Tibial artery (tissue), 4 donors: ENCODE measurements around the gene LRP10.

Source experiments
- DNase-seq, 2 donors: peaks; one replicate each; pipeline ENCODE4 v3.0.0-alpha.2; 2019
- H3K27ac ChIP-seq, 2 donors: fragments of 200-600 bp; sonication (generic) in 1 of 2; 1 replicate in 1 of 2; 2 replicates in 1 of 2; pipeline ENCODE4 v1.5.1; 2018 to 2019; ENCODE audit warnings: mild to moderate bottlenecking in 1 of 2
- H3K27me3 ChIP-seq, 2 donors: fragments of 200-600 bp; sonication (generic) in 1 of 2; one replicate each; pipeline versions ENCODE4 v1.5.1 to v1.6.0; 2016 to 2019
- H3K36me3 ChIP-seq, 3 donors: fragments of 200-600 bp; sonication (generic) in 2 of 3; one replicate each; pipeline ENCODE4 v1.5.1; 2016 to 2019; ENCODE audit warnings: mild to moderate bottlenecking in 2 of 3
- H3K4me1 ChIP-seq, 4 donors: fragments of 200-600 bp; sonication (generic) in 2 of 4; 1 replicate in 3 of 4; 2 replicates in 1 of 4; pipeline ENCODE4 v1.5.1; 2016 to 2019
- H3K4me3 ChIP-seq, 2 donors: fragments of 200-600 bp; sonication (generic) in 1 of 2; 1 replicate in 1 of 2; 2 replicates in 1 of 2; pipeline ENCODE4 v1.5.1; 2018 to 2019; ENCODE audit warnings: mild to moderate bottlenecking in 2 of 2
- H3K9me3 ChIP-seq, 3 donors: fragments of 200-600 bp; sonication (generic) in 1 of 3; one replicate each; pipeline ENCODE4 v1.5.1; 2016 to 2019
- intact Hi-C: fragments of 100-400 bp; cut with DNase I; formaldehyde crosslinking; loops from one replicate; pipeline ENCODE4 v1.15.0; 2023; ENCODE audit warnings: low total_unique reads
- TF ChIP-seq, protein P1 (sequence below), 2 experiments: fragments of 200-600 bp in 1 of 2; fragments of 450-650 bp in 1 of 2; IDR thresholded peaks; one replicate each; pipeline ENCODE4 v1.5.1; 2017 to 2019; ENCODE audit warnings: antibody characterized with exemption in 2 of 2, mild to moderate bottlenecking in 1 of 2, moderate library complexity in 1 of 2

The LRP10 gene

DNA sequence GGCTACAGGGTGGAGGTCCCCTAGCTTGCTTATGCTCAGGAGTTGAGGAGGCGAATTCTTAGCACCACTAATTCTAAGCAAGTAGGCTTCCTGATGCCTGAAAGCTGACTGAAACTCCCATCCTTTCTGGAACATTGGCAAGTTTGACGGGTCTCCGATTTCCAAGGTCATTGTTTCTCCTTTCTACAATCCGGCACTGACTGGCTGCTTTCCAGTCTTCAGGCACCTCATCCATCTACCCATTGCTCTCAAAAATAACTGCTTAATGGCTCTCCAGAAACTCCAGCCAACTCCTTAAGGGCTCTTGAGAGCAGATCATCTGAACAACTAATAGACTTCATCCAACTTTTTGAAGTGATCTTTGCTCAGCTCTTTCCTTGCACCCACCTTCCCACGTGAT is 24.8 kb downstream of the LRP10 start:
- intact Hi-C loops: no loop called here
- peak in 1 of 2 donors; percentile 51 for DNase-seq
- TF ChIP-seq, protein P1, sequence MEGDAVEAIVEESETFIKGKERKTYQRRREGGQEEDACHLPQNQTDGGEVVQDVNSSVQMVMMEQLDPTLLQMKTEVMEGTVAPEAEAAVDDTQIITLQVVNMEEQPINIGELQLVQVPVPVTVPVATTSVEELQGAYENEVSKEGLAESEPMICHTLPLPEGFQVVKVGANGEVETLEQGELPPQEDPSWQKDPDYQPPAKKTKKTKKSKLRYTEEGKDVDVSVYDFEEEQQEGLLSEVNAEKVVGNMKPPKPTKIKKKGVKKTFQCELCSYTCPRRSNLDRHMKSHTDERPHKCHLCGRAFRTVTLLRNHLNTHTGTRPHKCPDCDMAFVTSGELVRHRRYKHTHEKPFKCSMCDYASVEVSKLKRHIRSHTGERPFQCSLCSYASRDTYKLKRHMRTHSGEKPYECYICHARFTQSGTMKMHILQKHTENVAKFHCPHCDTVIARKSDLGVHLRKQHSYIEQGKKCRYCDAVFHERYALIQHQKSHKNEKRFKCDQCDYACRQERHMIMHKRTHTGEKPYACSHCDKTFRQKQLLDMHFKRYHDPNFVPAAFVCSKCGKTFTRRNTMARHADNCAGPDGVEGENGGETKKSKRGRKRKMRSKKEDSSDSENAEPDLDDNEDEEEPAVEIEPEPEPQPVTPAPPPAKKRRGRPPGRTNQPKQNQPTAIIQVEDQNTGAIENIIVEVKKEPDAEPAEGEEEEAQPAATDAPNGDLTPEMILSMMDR (IDR thresholded peaks at IDR 0.05): no peak
- Histone ChIP-seq H3K4me3 (no peak overlapping the region), H3K27me3 (no peaks in the 10 kb centered on the region), H3K36me3 (peaks cover 7 to 11% (median 11%) of the 10 kb centered on the region in 3 donors), H3K4me1 (peaks cover 0 to 8% (median 2%) of the 10 kb centered on the region in 4 donors), H3K9me3 (no peaks in the 10 kb centered on the region), H3K27ac (no peak overlapping the region)

DNA sequence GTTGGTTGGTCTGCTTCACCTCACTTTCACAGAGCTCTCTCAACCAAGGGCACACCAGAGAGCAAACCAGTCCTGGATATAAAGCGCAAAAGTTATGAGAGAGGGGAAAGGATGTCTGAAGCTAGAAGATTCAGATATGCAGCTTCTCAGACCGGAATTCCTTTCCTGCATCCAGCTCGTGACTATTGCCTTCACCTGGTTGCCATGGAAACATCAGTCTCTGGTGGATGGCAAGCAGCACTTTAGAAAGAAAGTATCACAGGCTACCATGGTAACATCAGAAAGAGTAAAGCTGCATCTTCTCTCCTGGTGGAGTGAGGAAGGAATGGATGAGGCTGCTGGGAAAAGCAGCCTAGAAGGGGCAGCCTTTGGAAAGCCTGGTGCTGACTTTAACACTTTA is 25.2 kb downstream of the LRP10 start:
- Histone ChIP-seq H3K36me3 (peaks cover 11 to 15% (median 15%) of the 10 kb centered on the region in 3 donors), H3K27ac (no peak overlapping the region), H3K4me1 (peaks cover 0 to 8% (median 2%) of the 10 kb centered on the region in 4 donors), H3K4me3 (no peak overlapping the region), H3K27me3 (no peaks in the 10 kb centered on the region), H3K9me3 (no peaks in the 10 kb centered on the region)
- intact Hi-C loops: no loop called here
- TF ChIP-seq, protein P1 (IDR thresholded peaks at IDR 0.05): no peak
- no peak for DNase-seq

GRCh38 chr14:22897357-22897756 is 25.8 kb downstream of the LRP10 start:
- TF ChIP-seq, protein P1 (IDR thresholded peaks at IDR 0.05): no peak
- Histone ChIP-seq H3K9me3 (no peaks in the 10 kb centered on the region), H3K36me3 (peaks cover 17 to 21% (median 17%) of the 10 kb centered on the region in 3 donors), H3K4me1 (peaks cover 0 to 8% (median 2%) of the 10 kb centered on the region in 4 donors), H3K4me3 (no peak overlapping the region), H3K27me3 (no peaks in the 10 kb centered on the region), H3K27ac (no peak overlapping the region)
- peak in 1 of 2 donors; percentile 11 for DNase-seq
- intact Hi-C loops: no loop called here

DNA sequence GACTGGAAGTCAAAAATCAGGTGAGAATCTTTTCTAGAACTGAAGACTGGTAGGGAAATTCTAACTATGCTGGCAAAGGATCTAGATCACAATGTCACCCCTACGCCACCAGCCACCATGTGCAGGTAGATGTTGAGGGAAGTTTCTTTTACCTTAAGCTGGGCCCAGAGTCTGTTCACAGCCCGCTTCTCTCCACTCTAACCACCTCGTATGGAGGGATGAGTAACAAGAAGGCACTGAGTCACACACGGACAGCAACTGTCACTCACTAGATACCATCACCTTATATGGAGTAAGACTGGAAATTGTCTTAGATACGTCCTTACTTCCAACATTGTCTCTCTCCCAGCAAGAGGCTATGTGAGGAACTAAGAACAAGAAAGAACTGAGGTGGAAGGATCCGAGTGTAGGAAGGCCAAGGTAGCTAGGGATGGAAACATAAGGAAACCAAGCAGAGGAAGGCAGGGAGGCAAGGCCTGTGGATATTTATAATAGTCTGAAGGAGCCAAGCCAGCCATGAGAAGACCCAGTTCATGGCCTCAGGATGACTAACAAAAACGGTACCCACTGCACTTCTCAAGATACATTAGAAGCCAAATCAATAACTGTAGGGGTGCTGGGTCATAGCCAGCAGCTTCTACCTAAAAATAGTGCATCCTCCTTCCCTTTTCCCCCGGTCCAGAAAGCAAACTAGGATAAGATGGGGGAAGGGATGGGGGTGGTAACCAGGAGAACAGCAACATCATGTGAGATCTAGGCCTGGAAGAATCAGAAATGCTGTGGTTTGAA is 27.0 kb downstream of the LRP10 start:
- intact Hi-C loops: no loop called here
- H3K27ac ChIP-seq: peak overlapping the region; percentile 11 to 54
- no peaks in the 10 kb centered on the region for H3K27me3 ChIP-seq
- H3K4me3 ChIP-seq: no peak overlapping the region
- peaks cover 0 to 8% (median 2%) of the 10 kb centered on the region in 4 donors for H3K4me1 ChIP-seq
- TF ChIP-seq, protein P1 (IDR thresholded peaks at IDR 0.05): no peak
- no peaks in the 10 kb centered on the region for H3K9me3 ChIP-seq
- peaks cover 25 to 33% (median 27%) of the 10 kb centered on the region in 3 donors for H3K36me3 ChIP-seq
- DNase-seq: peak in 1 of 2 donors; percentile 28

DNA sequence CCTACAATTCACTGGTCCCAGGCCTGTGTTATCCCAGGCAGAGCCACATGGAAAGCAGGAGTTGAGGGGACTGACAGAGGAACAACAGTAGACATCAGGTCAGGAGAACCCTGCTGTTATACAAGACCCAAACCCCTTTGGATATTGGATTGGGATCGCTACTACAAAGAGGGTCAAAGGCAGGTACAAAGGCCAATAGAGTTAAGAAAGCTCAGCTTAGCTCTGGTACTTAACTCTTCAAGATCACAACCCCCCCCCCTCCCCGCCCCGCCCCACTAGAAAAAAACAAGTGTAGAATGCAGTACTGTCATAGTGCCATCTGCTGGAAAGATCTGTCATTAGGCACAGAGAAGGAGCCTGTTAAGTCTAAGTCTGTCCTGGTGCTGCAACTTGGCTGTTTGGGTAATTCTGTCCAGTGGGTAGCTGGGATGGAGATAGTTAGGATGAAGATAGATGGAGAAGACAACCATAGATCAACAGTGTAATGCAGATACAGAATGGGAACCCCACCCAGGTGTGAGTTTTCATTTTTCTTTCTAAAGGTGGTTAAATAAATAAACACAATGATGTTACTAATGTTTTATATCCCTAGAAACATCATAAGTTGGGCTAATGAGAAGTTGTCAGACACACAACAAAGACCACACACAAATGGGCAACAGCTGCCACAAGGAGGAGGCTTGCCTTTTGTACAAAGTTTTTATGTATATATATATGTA is 28.7 kb downstream of the LRP10 start:
- H3K9me3 ChIP-seq: no peaks in the 10 kb centered on the region
- intact Hi-C loops: no loop called here
- no peak overlapping the region for H3K4me3 ChIP-seq
- DNase-seq: peak in 1 of 2 donors; percentile 51
- peak overlapping the region; percentile 54 for H3K27ac ChIP-seq
- peaks cover 0 to 8% (median 2%) of the 10 kb centered on the region in 4 donors for H3K4me1 ChIP-seq
- no peaks in the 10 kb centered on the region for H3K27me3 ChIP-seq
- H3K36me3 ChIP-seq: peaks cover 43 to 50% (median 44%) of the 10 kb centered on the region in 3 donors
- TF ChIP-seq, protein P1 (IDR thresholded peaks at IDR 0.05): peak; percentile 39 to 63
